Measurements from ENCODE around the gene CCL11.

- TF ChIP-seq, protein P1, sequence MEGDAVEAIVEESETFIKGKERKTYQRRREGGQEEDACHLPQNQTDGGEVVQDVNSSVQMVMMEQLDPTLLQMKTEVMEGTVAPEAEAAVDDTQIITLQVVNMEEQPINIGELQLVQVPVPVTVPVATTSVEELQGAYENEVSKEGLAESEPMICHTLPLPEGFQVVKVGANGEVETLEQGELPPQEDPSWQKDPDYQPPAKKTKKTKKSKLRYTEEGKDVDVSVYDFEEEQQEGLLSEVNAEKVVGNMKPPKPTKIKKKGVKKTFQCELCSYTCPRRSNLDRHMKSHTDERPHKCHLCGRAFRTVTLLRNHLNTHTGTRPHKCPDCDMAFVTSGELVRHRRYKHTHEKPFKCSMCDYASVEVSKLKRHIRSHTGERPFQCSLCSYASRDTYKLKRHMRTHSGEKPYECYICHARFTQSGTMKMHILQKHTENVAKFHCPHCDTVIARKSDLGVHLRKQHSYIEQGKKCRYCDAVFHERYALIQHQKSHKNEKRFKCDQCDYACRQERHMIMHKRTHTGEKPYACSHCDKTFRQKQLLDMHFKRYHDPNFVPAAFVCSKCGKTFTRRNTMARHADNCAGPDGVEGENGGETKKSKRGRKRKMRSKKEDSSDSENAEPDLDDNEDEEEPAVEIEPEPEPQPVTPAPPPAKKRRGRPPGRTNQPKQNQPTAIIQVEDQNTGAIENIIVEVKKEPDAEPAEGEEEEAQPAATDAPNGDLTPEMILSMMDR (conservative IDR thresholded peaks at IDR 0.05; ENCODE audit: low read depth, low read length): no peak
- TF ChIP-seq EZH2phosphoT487 (IDR thresholded peaks at IDR 0.05; ENCODE audit: borderline replicate concordance, low read length): no peak
Measured at GRCh38 chr17:34259146-34259545, 26.4 kb upstream of the CCL11 start.

All from PC-3 (cell line).